Activated naive CD4-positive, alpha-beta T cell treated with anti-CD3 and anti-CD28 coated beads, Interleukin-2, amount 10 ng/mL, durations not matched to agents 7 days and 5 days (primary cell): ENCODE data around the gene UPF1.
"Not testable (repeated sequence)": the region's sequence is repeated elsewhere in the genome, so short reads cannot be mapped to it uniquely, and the experiment has no call there.

ENCODE experiments used
- CTCF ChIA-PET: fragments of 350-600 bp; sonication (Branson Sonifier 250); formaldehyde crosslinking; loops from one replicate; lab custom pipeline; 2021; ENCODE audit warnings: antibody characterized with exemption; lab: Charles Lee
- DNase-seq: peaks from one replicate; pipeline ENCODE4 v3.0.0-alpha.2; 2020
- H3K27ac Mint-ChIP-seq: one replicate; pipeline ENCODE4 v1.8.0; 2021; ENCODE audit warnings: mild to moderate bottlenecking, moderate library complexity, mixed read lengths
- H3K27me3 Mint-ChIP-seq: one replicate; pipeline ENCODE4 v1.8.0; 2021; ENCODE audit warnings: mild to moderate bottlenecking, mixed read lengths
- H3K36me3 Mint-ChIP-seq: one replicate; pipeline ENCODE4 v1.8.0; 2021; ENCODE audit warnings: mixed read lengths
- H3K4me1 Mint-ChIP-seq: one replicate; pipeline ENCODE4 v1.8.0; 2021; ENCODE audit warnings: mixed read lengths
- H3K4me3 Mint-ChIP-seq: one replicate; pipeline ENCODE4 v1.8.0; 2021; ENCODE audit warnings: mild to moderate bottlenecking, moderate library complexity, mixed read lengths
- H3K9me3 Mint-ChIP-seq: one replicate; pipeline ENCODE4 v1.8.0; 2021; ENCODE audit warnings: mixed read lengths

Gene UPF1

DNA sequence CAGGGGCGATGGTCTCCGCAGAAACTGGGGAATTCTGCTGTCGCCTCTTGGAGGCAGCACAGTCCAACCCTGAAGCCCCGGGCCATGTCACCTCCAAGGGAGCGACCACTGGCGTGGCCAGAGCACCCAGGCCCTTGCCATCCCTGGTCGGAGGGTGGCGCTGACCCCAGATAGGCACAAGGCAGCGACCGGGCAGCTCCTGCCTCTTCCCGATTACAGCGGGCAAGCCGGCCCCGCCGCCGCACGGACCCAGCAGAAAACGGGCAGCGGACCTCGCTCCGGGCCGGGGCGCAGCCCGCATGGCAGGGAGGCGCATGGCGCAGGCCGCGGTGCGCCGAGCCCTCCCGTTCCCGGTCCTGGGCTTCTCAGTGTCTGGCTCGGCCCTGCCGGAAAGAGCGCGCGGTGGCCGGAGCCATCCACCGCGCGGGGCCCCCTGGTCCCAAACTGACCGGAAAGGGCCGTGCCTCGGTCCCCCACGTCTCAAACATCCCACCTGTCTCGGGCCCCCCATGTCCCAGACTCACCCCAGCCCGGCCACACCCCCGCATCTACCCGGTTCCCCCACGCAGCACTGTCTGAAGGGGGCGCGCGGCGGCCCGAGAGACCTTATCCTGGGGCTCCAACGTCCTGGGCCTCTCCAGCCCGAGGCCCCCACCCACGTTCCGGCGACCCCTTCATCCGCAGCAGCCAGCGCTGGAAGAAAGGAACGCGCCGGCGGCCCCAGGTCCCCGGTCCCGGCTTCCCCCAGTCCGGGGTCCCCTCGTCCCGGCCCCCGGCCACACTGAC is 63.5 kb downstream of the UPF1 start:
- no peaks in the 10 kb centered on the region for H3K9me3 Mint-ChIP-seq
- CTCF ChIA-PET = interaction anchor here (1.2 kb wide), 1 partner anchor 15 kb away, joined by 3 read pairs; no protein-coding TSS in a partner anchor
- H3K27me3 Mint-ChIP-seq = peaks cover 65% of the 10 kb centered on the region
- H3K4me1 Mint-ChIP-seq = peaks cover 8% of the 10 kb centered on the region
- no peak overlapping the region for H3K4me3 Mint-ChIP-seq
- DNase-seq = no peak
- peaks cover 5% of the 10 kb centered on the region for H3K36me3 Mint-ChIP-seq
- H3K27ac Mint-ChIP-seq = no peak overlapping the region

DNA sequence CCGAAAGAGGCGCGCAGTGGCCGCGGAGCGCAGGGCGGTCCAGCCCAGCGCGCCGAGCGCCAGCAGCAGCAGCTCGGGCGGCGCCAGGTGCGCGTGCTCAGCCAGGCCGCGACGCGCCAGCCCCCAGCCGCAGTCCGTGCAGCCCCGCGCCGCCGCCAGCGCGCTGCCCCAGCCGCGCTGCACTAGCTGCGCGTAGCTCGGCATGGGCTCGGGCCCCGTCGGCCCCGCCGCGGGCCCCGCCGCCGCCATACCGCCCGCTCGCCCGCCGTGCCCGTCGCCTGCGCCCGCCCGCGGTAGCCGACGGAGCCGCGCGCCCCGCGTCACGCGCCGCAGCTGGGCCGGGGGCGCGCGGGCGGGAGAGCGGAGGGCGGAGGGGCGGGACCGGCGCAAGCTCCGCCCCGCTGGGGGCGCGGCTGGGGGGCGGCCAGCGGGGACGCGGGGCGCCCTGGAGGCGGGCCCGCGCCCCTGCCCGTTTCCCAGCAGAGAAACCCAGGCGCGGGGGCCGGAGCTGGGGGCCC is 64.1 kb downstream of the UPF1 start, which contains the start of gene CERS1:
Gene CERS1, minus strand, starts transcription at position 335 of the 518 bp plus-strand sequence. Its CDS starts 86 bp downstream, at position 249.
- CTCF ChIA-PET = no interaction called here

DNA sequence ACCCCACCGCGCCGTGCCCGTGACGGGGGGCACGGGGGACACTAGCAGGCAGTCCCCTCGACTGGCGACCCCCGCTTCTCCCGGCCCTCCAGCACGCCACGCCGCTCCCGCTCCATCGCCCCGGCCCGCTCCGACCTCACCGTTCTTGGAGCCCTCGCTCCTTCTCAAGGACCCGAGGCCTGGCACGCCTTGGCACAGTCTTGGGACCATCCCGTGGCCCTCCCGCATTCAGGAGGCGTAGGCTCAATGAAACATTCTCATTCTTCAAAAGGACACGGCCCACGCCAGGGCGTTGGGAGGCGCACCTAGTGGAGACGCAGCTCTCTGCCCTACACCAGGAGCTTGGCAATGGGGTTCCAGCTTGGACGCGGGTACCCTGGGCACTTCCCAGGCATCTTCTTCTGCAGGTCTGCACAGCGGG is 64.7 kb downstream of the UPF1 start:
- Mint-ChIP-seq H3K36me3 (peaks cover 13% of the 10 kb centered on the region), H3K9me3 (no peaks in the 10 kb centered on the region), H3K4me3 (no peak overlapping the region), H3K27me3 (peaks cover 57% of the 10 kb centered on the region), H3K27ac (no peak overlapping the region), H3K4me1 (peaks cover 8% of the 10 kb centered on the region)
- no peak for DNase-seq
- CTCF ChIA-PET = no interaction called here

More for the DNA sequence above, 64.1 kb downstream of the UPF1 start, which contains the start of gene CERS1:
- no peaks in the 10 kb centered on the region for H3K9me3 Mint-ChIP-seq
- peaks cover 8% of the 10 kb centered on the region for H3K36me3 Mint-ChIP-seq
- DNase-seq = no peak
- no peak within 1 kb of the TSS for H3K27ac Mint-ChIP-seq
- H3K4me1 Mint-ChIP-seq = peaks cover 8% of the 10 kb centered on the region
- peaks cover 59% of the 10 kb centered on the region for H3K27me3 Mint-ChIP-seq
- no peak within 1 kb of the TSS for H3K4me3 Mint-ChIP-seq

DNA sequence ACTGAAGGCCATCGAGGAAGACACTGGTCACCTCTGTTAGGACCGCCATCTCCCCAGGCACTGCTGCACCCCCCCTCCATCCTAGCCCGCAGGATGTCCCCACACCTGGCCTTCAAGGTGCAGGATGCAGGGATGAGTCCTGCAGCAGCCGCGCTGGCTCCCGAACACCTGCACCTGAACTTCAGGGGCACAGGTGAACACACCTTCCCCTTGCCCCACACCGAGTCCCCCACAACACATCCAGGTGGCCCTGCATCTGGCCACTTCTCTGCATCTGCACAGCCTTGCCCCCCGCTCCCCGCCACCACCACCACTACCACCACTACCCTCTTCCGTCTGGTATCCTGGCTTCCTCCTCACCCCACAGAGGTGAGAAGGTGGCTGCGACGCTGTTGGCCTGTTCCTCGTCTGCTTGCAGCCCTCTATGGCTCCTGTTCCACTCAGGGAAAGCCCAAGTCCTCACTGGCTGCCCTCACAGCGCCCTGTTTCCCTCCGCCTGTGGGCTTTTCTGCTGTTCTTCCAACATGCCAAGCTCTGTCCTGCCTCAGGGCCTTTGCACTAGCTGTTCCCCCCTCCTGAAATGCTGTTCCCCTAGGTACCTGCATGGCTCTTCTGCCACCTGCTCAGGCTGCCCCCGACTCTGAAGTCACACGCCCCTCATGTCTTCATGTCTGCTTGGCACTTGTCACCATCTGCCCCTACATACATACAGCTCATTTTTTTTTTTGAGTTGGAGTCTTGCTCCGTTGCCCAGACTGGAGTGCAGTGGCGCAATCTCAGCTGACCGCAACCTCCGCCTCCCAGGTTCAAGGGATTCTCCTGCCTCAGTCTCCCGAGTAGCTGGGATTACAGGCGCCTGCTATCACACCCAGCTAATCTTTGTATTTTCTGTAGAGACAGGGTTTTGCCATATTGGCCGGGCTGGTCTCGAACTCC is 65.6 kb downstream of the UPF1 start:
- Mint-ChIP-seq H3K27me3 (peaks cover 53% of the 10 kb centered on the region), H3K36me3 (peaks cover 15% of the 10 kb centered on the region), H3K4me3 (no peak overlapping the region), H3K27ac (no peak overlapping the region), H3K9me3 (no peaks in the 10 kb centered on the region), H3K4me1 (peaks cover 8% of the 10 kb centered on the region)
- CTCF ChIA-PET = interaction anchor here (0.6 kb wide), 1 partner anchor 619 kb away, joined by 4 read pairs; no protein-coding TSS in a partner anchor
- no peak for DNase-seq

DNA sequence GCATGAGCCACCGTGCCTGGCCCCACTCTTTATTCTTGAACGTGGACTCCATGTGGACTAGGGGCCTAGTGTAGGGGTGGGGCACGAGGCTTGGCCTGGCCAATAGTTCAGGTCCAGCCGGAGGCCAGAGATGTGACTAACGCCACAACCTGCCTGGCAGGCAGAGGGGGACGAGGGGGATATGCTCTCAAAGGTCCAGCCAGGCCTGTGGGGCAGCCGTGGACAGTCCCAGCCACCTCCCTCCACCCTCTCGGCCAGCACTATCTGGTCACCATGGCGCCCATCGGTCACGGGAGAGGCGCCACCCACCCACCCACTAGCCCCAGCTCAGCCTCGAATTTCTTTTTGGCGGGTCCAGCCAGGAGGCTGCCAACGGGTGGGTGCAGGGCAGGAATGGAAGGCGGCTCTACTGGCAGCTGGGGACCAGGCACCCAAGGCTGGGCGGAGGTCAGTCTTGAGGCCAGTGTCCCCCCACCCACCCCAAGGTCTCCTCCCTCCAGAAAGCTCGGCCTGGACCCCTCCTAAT is 66.4 kb downstream of the UPF1 start:
- CTCF ChIA-PET = no interaction called here
- peaks cover 45% of the 10 kb centered on the region for H3K27me3 Mint-ChIP-seq
- H3K36me3 Mint-ChIP-seq = peaks cover 17% of the 10 kb centered on the region
- H3K4me1 Mint-ChIP-seq = peaks cover 8% of the 10 kb centered on the region
- no peak for DNase-seq
- H3K27ac Mint-ChIP-seq = no peak overlapping the region
- no peak overlapping the region for H3K4me3 Mint-ChIP-seq
- H3K9me3 Mint-ChIP-seq = no peaks in the 10 kb centered on the region

DNA sequence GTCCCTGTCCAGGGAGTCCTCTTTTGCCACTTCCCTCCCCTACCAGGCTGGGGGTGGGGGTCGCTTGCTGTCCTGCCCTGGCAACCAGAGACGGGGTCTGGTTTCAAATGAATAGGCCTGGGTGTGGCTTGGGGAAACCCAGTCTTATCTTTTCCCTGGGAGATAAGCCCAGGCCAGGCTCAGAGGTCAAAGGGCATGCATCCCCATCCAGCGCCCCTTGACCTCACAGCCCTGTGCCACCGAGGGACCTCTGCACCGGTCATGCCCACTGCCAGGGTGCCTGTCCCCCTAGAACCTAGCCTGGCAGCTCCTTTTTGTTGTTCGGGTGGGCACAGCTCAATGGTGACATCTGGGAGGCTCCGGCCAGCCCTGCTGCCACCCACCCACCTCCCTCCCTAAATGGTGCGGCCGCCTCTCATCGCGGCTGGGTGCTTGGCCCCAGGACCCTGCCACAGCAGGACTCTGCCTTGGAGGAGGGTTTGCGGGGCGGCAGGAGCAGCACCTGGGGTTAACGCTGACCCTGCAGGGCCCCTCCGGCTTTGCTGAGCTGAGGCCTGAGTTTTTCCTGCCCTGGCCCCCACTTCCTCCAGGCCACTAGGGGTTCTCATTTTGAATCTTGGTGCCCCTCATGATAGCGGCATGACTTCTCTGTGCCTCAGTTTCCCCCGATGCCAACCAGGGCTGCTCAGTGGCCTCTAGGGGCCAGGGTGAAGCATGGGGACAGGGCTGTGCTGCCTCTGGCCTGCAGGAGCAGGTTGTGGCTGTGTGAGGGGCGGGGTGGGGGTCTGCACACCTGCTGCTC is 67.0 kb downstream of the UPF1 start:
- Mint-ChIP-seq H3K36me3 (peaks cover 21% of the 10 kb centered on the region), H3K27me3 (peaks cover 38% of the 10 kb centered on the region), H3K4me1 (peaks cover 8% of the 10 kb centered on the region), H3K27ac (no peak overlapping the region), H3K4me3 (no peak overlapping the region), H3K9me3 (no peaks in the 10 kb centered on the region)
- no peak for DNase-seq
- CTCF ChIA-PET = no interaction called here

DNA sequence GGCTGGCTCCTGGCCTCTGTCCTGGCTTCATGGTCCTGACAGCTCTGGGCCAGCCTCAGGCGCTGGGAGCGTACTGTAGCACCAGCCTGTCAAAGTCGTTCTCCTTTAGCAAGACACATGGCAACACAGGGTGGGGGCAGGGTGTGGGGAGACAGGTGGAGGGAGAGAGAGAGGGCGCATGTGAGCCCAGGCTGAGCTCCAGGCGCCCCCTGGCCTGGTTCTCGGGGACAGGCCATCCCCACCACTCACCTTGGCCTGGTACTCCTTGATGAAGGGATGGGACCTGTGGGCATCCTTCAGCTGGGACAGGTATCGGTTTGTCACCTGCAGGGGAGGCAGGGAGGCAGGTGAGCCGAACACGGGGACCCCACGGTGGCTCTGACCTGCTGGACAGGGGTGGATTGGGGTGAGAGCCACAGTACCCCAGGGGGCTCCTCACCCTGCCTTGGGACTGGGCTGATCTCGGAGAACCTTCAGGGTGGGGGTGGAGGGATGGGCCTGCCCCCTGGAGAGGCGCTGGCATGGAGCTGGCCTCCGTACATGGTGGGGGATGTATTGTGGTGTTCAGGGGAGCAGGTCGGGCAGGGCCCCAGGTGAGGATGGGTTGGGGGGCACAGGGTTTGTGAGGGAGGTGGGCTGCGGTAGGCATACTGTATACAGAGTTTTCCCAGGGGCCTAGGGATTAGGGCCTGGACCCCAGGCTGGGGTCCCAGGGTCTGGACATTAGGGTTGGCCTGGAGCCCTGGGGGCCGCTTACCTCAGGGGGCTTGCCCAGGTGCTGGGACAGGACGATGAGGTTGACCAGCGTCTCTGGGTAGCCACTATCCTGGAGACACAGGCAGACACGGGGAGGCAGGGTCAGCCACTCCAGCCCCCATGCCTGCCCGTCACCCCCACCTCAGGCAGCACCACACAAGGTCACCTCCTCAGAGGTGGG is 68.1 kb downstream of the UPF1 start:
- H3K9me3 Mint-ChIP-seq = no peaks in the 10 kb centered on the region
- peaks cover 22% of the 10 kb centered on the region for H3K36me3 Mint-ChIP-seq
- peaks cover 27% of the 10 kb centered on the region for H3K27me3 Mint-ChIP-seq
- CTCF ChIA-PET = no interaction called here
- H3K4me1 Mint-ChIP-seq = peaks cover 8% of the 10 kb centered on the region
- no peak overlapping the region for H3K4me3 Mint-ChIP-seq
- no peak overlapping the region for H3K27ac Mint-ChIP-seq
- no peak for DNase-seq

DNA sequence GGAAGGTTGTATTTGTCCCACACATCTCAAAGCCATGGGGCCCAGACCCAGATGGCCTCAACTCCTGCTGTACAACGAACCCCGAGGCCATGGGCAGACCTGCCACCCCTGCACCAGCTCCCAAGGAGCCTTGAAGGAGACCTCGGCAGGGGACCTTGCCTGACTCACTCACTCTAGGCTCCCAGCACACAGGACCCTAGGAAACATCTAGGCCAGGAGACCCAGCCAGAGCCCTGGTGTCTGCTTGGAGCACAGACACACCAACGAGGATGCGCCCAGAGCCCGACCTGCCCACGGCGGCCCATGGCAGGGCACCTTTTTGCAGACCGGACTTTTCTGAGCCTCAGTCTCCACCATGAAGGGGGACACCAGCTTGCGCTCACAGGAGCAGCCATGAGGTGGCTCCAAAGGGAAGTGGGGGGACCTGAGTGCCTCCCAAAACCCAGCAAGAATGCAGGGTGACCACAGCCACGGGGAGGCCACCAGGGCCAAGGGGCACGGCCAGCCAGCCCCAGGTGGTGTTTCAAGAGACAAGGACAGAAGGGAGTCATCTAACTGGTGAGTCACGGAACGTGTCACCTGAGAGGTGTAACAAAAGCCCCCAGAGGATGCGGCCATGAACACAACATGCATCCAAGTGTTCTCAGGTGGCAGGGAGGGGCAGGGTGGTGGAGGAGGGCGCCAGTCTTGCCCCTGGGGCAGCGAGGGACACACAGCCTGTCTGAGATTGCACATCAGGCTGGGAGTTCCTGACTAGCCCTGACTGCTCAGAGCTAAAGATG is 69.1 kb downstream of the UPF1 start:
- CTCF ChIA-PET = no interaction called here
- Mint-ChIP-seq H3K4me3 (no peak overlapping the region), H3K27me3 (peaks cover 20% of the 10 kb centered on the region), H3K4me1 (peaks cover 8% of the 10 kb centered on the region), H3K9me3 (no peaks in the 10 kb centered on the region), H3K36me3 (peaks cover 29% of the 10 kb centered on the region), H3K27ac (no peak overlapping the region)
- no peak for DNase-seq

DNA sequence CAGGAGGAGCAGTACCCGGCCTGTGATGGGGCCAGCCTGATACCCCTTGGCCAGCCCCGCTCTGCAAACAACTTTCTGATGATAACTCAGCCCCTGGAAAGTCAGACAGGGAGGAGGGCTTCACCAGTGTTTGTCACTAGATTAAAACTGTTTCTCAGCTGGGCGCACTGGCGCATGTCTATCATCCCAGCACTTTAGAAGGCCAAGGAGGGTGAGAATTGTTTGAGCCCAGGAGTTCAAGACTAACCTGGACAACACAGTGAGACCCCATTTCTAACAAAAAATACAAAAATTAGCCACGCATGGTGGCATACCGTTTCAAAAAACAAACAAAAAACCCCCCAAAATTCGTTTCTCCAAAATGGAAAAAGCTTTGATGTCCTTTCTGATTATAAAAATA is 69.7 kb downstream of the UPF1 start:
- CTCF ChIA-PET = no interaction called here
- H3K27ac Mint-ChIP-seq = no peak overlapping the region
- H3K36me3 Mint-ChIP-seq = peaks cover 32% of the 10 kb centered on the region

DNA sequence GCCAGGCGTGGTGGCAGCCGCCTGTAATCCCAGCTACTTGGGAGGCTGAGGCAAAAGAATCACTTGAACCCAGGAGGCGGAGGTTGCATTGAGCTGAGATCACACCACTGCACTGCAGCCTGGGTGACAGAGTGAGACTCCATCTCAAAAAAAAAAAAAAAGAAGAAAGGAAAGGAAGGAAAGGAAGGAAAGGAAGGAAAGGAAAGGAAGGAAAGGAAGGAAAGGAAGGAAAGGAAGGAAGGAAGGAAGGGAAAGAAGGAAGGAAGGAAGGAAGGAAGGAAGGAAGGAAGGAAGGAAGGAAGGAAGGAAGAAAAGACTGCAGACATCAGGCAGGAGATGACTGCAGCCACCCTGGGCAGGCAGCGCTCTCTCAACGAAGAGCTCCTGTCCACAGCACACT is 70.8 kb downstream of the UPF1 start:
- not testable (repeated sequence) for H3K4me1 Mint-ChIP-seq, H3K27ac Mint-ChIP-seq, H3K4me3 Mint-ChIP-seq, H3K9me3 Mint-ChIP-seq, H3K27me3 Mint-ChIP-seq, DNase-seq
- peaks cover 29% of the 10 kb centered on the region for H3K36me3 Mint-ChIP-seq
- CTCF ChIA-PET = interaction anchor here (0.6 kb wide), 1 partner anchor 84 kb away, joined by 3 read pairs; no protein-coding TSS in a partner anchor

More for the DNA sequence above, 69.7 kb downstream of the UPF1 start:
- H3K9me3 Mint-ChIP-seq = no peaks in the 10 kb centered on the region
- peaks cover 6% of the 10 kb centered on the region for H3K4me1 Mint-ChIP-seq
- H3K27me3 Mint-ChIP-seq = peaks cover 16% of the 10 kb centered on the region
- DNase-seq = no peak
- no peak overlapping the region for H3K4me3 Mint-ChIP-seq

DNA sequence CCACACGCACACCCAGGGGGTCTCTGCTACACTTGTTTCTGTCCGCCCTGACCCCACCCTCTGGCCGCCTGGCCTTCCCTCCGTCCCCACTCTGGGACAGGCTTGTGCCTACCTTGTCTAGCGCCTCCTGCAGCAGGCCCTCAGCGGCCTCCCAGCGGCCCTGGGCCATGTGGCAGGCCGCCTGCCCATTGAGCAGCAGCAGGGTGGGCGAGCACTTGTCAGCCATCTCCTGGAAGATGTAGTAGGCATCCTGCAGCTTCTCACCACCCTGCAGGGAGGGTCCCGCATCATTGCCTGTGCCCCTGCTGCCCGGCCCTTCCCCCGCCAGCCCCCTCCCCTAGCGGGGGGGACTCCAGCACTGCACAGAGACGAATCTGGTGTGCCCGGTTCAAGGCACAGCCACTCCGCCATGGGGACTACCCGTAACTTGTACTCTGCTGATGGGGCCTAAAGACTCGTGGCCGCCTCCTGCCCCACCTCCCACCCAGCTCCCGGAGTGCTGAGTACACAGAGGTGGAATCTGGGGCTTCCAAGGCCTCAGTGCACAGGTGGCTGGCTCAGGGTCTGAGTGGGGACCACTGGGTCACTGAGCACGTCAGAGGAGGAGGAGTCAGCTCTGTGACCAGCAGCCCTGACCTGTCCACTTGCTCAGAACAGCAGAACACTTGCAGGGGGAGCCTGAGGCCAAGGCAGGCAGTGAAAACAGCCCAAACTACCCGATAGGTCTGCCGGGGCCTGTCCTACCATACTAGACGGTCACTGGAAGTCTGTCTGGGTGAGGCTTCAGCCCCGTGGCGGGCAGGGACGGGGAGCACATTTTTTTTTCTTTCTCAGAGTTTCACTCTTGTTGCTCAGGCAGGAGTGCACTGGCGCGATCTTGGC is 71.6 kb downstream of the UPF1 start:
- Mint-ChIP-seq H3K4me1 (no peaks in the 10 kb centered on the region), H3K36me3 (peaks cover 28% of the 10 kb centered on the region), H3K9me3 (no peaks in the 10 kb centered on the region), H3K27ac (no peak overlapping the region), H3K4me3 (no peak overlapping the region), H3K27me3 (no peaks in the 10 kb centered on the region)
- DNase-seq = no peak
- CTCF ChIA-PET = no interaction called here
